ENCODE data around the gene OLFM1.
"Not testable (repeated sequence)": the region's sequence is repeated elsewhere in the genome, so short reads cannot be mapped to it uniquely, and the experiment has no call there.

Gene OLFM1

GRCh38 chr9:135060461-135061116, 26.9 kb upstream of the OLFM1 start:
- DNase-seq, result no peak

DNA sequence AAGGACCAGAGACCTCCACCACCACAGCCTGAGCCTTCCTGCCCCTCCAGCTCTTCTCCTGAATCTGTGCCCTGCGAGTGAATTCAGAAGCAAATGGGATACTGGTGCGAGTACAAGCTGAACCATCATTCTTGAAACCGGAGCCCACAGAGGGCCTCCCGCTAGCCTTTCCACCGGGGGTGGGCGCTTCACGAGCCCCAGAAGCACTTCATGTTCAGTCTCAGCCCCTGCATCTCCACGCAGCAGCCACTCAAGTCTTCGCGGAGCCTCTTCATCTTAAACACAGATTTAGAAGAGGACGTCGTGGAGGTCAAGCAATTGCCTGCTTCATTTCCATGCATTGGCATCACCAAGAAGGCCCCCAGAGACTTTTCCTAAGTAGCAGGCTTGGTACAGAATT, 26.0 kb upstream of the OLFM1 start:
- DNase-seq, result no peak

- no peak for DNase-seq
These were observed 25.2 kb upstream of the OLFM1 start for GRCh38 chr9:135062254-135062653.

DNA sequence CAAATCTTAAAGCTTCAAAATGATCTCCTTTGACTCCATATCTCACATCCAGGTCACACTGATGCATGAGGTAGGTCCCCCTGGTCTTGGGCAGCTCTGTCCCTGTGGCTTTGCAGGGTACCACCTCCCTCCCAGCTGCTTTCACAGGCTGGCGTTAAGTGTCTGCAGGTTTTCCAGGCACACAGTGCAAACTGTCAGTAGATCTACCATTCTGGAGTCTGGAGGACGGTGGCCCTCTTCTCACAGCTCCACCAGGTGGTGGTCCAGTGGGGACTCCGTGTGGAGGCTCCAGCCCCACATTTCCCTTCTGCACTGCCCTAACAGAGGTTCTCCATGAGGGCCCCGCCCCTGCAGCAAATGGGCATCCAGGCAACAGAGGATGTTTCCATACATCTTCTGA, 24.0 kb upstream of the OLFM1 start:
- DNase-seq, result not testable (repeated sequence)

- not testable (repeated sequence) for DNase-seq
These were observed 23.6 kb upstream of the OLFM1 start for GRCh38 chr9:135063888-135064287.

- no peak for DNase-seq
These were observed 22.3 kb upstream of the OLFM1 start for GRCh38 chr9:135065151-135065550.

DNA sequence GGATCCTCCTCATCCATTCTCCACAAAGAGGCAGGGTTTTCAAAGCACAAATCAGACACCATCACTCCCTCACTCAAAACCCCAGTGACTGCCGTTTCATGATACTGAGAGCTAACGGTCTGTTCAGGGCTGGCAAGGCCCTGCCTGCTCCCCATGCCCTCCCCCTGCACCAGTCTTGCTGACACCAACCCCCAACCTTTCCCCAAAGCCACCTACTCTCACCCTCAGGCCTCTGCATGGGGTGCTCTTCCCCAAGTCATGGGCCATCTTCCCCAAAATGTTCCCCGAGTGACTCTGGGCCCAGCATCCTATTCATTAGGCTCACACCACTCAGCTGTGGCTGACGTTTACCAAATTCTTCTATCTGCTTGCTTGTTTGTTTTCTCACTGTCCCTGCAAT, 21.7 kb upstream of the OLFM1 start:
- no peak for DNase-seq

- no peak for DNase-seq
These were observed 21.2 kb upstream of the OLFM1 start for GRCh38 chr9:135066291-135066690.

DNA sequence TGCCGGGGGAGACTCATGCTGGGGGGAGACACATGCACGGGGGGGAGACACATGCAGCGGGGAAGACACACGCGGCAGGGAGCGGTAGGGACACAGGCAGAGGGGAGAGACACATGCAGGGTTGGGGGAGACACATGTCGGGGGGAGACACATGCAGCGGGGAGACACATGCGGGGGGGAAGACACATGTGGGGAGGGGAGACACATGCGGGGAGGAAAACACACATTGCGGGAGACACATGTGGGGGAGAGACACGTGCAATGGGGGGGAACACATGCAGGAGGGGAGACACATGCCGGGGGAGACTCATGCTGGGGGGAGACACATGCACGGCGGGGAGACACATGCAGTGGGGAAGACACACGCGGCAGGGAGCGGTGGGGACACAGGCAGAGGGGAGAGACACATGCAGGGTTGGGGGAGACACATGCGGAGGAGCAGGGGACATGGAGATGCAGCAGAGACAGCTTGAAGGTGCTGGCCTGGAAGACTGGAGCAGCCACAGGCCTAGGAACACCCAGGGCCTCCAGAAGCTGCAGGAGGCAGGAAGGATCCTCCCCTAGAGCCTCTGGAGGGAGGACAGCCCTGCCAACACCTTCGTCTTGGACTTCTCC, 20.3 kb upstream of the OLFM1 start:
- DNase-seq, result no peak

GRCh38 chr9:135068776-135069415, 18.6 kb upstream of the OLFM1 start:
- DNase-seq, result no peak

- DNase-seq, result no peak
These were observed 17.8 kb upstream of the OLFM1 start for GRCh38 chr9:135069558-135070197.

GRCh38 chr9:135070198-135070951, 17.1 kb upstream of the OLFM1 start:
- DNase-seq, result no peak

- DNase-seq, result no peak
These were observed 16.3 kb upstream of the OLFM1 start for GRCh38 chr9:135070964-135071735.

DNA sequence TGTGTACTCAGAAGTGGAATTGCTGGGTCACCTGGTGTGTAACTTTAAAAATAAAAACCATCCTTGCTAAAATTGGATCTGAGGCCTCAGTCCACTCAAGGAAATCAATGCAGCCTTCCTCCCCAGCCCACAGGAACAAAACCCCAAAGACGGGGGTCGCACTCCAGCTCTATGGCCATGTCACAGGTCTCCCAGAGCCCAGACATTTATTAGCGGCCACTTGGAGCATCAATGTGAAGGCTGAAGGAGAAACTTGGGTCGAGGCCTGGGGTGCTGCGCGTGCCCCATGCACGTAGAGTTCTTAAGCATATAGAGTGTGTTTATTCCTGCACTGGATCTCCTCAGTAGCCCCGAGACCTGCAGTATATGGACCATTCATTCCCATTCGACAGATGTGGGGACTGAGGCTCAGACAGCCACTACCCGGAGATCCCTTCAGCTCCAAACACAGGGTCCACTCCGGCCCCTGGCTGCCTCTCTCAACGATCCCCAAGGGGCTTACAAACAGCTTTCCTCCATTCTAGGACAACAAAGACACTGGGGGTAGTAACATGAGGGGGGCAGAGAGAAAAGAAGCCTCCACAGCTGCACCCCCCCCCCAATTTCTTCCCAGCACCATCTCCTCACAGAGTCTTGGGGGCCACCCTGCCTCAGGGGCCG, 14.3 kb upstream of the OLFM1 start:
- no peak for DNase-seq

GRCh38 chr9:135073741-135074305, 13.6 kb upstream of the OLFM1 start:
- no peak for DNase-seq

GRCh38 chr9:135074354-135075233, 12.9 kb upstream of the OLFM1 start:
- no peak for DNase-seq

- no peak for DNase-seq
These were observed 12.0 kb upstream of the OLFM1 start for GRCh38 chr9:135075234-135076142.

DNA sequence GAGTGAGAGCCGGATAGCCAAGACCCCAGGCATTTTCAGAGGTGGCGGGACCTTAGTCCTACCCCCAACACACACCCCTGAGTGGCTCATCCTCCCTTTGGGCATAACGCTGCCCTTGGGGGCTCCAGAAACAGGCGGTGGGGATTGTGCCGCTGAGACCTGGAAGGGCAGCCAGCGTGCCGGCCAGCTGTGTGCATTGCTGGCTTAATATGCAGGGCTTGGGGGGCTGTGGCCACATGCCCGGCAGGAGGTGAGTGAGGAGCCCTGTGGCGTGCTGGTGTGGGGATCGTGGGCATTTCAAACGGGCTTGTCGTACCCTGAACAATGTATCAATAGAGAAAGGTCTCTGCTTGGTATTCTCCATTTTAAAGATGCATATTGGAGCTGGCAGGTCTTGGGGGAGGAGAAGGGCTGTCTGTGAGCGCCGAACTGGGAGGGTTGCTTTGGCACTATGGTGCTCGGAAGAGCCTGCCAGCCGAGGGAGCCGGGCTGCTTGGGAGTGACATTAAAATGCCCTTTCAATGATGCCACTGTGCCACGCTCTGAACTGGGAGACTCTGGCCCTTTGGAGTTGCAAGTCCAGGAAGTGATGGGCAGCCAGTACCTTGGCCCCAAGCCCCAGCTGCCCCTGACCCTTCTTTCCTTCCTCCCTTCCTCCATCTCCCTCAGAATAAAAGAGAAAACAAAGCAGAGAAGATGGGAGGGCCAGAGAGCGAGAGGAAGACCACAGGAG, 11.2 kb upstream of the OLFM1 start:
- no peak for DNase-seq
